Measurements from ENCODE around the gene PJVK.

PJVK gene

GRCh38 chr2:178474560-178474959 is 23.4 kb downstream of the PJVK start:
- Histone ChIP-seq H3K4me1 (ENCODE audit: low read length) (peaks cover 7% of the 10 kb centered on the region), H3K9ac (ENCODE audit: low read length) (no peak overlapping the region)
- TF ChIP-seq CTCF (IDR thresholded peaks at IDR 0.05; ENCODE audit: low read length) (no peak), EZH2 (optimal IDR thresholded peaks at IDR 0.05; ENCODE audit: low read depth, low read length) (no peak), EZH2phosphoT487 (IDR thresholded peaks at IDR 0.05; ENCODE audit: low read length) (no peak)

GRCh38 chr2:178476477-178476876 is 25.3 kb downstream of the PJVK start:
- no peak overlapping the region for H3K9ac ChIP-seq (ENCODE audit: low read length)
- H3K9me2 ChIP-seq (replicated peaks; ENCODE audit: insufficient read depth, low read length), result no peaks in the 10 kb centered on the region
- peaks cover 9% of the 10 kb centered on the region for H3K79me2 ChIP-seq (ENCODE audit: low read length)
- peaks cover 14% of the 10 kb centered on the region for H3K4me1 ChIP-seq (ENCODE audit: low read length)
- no peak for TF ChIP-seq EZH2 (optimal IDR thresholded peaks at IDR 0.05; ENCODE audit: low read depth, low read length)
- TF ChIP-seq CTCF (IDR thresholded peaks at IDR 0.05; ENCODE audit: low read length), result no peak
- TF ChIP-seq EZH2phosphoT487 (IDR thresholded peaks at IDR 0.05; ENCODE audit: low read length), result no peak
- no peaks in the 10 kb centered on the region for H3K9me3 ChIP-seq (replicated peaks; ENCODE audit: insufficient read depth, low read length)
- H3K36me3 ChIP-seq (replicated peaks; ENCODE audit: insufficient read depth, low read length), result no peaks in the 10 kb centered on the region
- no peaks in the 10 kb centered on the region for H3K27me3 ChIP-seq (replicated peaks; ENCODE audit: insufficient read depth, low read length)
- no peaks in the 10 kb centered on the region for H4K20me1 ChIP-seq (ENCODE audit: insufficient read depth, low read length)
- H3F3A ChIP-seq (ENCODE audit: insufficient read depth, low read length), result peaks cover 25% of the 10 kb centered on the region
- no peak overlapping the region for H3K4me3 ChIP-seq (ENCODE audit: low read length)
- DNase-seq, result no peak
- H3K27ac ChIP-seq (ENCODE audit: low read length), result no peak overlapping the region
- H3K4me2 ChIP-seq (ENCODE audit: low read depth, low read length), result no peak overlapping the region
- H2AFZ ChIP-seq (ENCODE audit: low read length), result no peak overlapping the region

More at GRCh38 chr2:178474560-178474959, 23.4 kb downstream of the PJVK start:
- Histone ChIP-seq H2AFZ (ENCODE audit: low read length) (no peak overlapping the region), H3K9me2 (replicated peaks; ENCODE audit: insufficient read depth, low read length) (no peaks in the 10 kb centered on the region), H3K4me3 (ENCODE audit: low read length) (no peak overlapping the region), H3K79me2 (ENCODE audit: low read length) (no peaks in the 10 kb centered on the region), H3K27ac (ENCODE audit: low read length) (no peak overlapping the region), H4K20me1 (ENCODE audit: insufficient read depth, low read length) (no peaks in the 10 kb centered on the region), H3K4me2 (ENCODE audit: low read depth, low read length) (no peak overlapping the region), H3K27me3 (replicated peaks; ENCODE audit: insufficient read depth, low read length) (no peaks in the 10 kb centered on the region), H3K9me3 (replicated peaks; ENCODE audit: insufficient read depth, low read length) (no peaks in the 10 kb centered on the region), H3F3A (ENCODE audit: insufficient read depth, low read length) (peaks cover 19% of the 10 kb centered on the region), H3K36me3 (replicated peaks; ENCODE audit: insufficient read depth, low read length) (no peaks in the 10 kb centered on the region)
- DNase-seq, result no peak

- TF ChIP-seq CTCF (IDR thresholded peaks at IDR 0.05; ENCODE audit: low read length), result no peak
- H3K4me2 ChIP-seq (ENCODE audit: low read depth, low read length), result peak overlapping the region; percentile 63
- DNase-seq, result no peak
- H3K4me1 ChIP-seq (ENCODE audit: low read length), result peaks cover 25% of the 10 kb centered on the region
- H2AFZ ChIP-seq (ENCODE audit: low read length), result peak overlapping the region; percentile 81
- peak overlapping the region; percentile 85; the same call in 1 of the 2 replicates for H3K27ac ChIP-seq (ENCODE audit: low read length)
- H4K20me1 ChIP-seq (ENCODE audit: insufficient read depth, low read length), result no peaks in the 10 kb centered on the region
- no peaks in the 10 kb centered on the region for H3K36me3 ChIP-seq (replicated peaks; ENCODE audit: insufficient read depth, low read length)
- H3F3A ChIP-seq (ENCODE audit: insufficient read depth, low read length), result peaks cover 25% of the 10 kb centered on the region
- peak overlapping the region; percentile 73; the same call in 1 of the 2 replicates for H3K9ac ChIP-seq (ENCODE audit: low read length)
- peak overlapping the region; percentile 73 for H3K4me3 ChIP-seq (ENCODE audit: low read length)
- no peaks in the 10 kb centered on the region for H3K9me3 ChIP-seq (replicated peaks; ENCODE audit: insufficient read depth, low read length)
- peaks cover 20% of the 10 kb centered on the region for H3K79me2 ChIP-seq (ENCODE audit: low read length)
- no peaks in the 10 kb centered on the region for H3K9me2 ChIP-seq (replicated peaks; ENCODE audit: insufficient read depth, low read length)
- H3K27me3 ChIP-seq (replicated peaks; ENCODE audit: insufficient read depth, low read length), result no peaks in the 10 kb centered on the region
These were observed 26.4 kb downstream of the PJVK start for GRCh38 chr2:178477443-178478129.
